NCI-H345 treated with DMSO at 0.1 percent for 48 hours (cell line): ENCODE results near the gene TEDC1.
A peak's percentile ranks its signal among the peaks of the same experiment; 100 is the strongest.

Experiments
- DNase-seq: peaks from one replicate; lab custom pipeline; 2025; ENCODE audit not compliant: unreplicated experiment; lab: John Stamatoyannopoulos, UW

TEDC1 gene

GRCh38 chr14:105495101-105495989, 4.3 kb downstream of the TEDC1 start:
- no peak for DNase-seq

- DNase-seq, result no peak
Measured at GRCh38 chr14:105495990-105496830, 5.2 kb downstream of the TEDC1 start.

GRCh38 chr14:105496831-105497591, 6.0 kb downstream of the TEDC1 start:
- DNase-seq, result no peak

- DNase-seq, result peak; percentile 87
Measured at GRCh38 chr14:105497671-105498429, 6.8 kb downstream of the TEDC1 start.

- no peak for DNase-seq
Measured at GRCh38 chr14:105498430-105499255, 7.6 kb downstream of the TEDC1 start.

DNA sequence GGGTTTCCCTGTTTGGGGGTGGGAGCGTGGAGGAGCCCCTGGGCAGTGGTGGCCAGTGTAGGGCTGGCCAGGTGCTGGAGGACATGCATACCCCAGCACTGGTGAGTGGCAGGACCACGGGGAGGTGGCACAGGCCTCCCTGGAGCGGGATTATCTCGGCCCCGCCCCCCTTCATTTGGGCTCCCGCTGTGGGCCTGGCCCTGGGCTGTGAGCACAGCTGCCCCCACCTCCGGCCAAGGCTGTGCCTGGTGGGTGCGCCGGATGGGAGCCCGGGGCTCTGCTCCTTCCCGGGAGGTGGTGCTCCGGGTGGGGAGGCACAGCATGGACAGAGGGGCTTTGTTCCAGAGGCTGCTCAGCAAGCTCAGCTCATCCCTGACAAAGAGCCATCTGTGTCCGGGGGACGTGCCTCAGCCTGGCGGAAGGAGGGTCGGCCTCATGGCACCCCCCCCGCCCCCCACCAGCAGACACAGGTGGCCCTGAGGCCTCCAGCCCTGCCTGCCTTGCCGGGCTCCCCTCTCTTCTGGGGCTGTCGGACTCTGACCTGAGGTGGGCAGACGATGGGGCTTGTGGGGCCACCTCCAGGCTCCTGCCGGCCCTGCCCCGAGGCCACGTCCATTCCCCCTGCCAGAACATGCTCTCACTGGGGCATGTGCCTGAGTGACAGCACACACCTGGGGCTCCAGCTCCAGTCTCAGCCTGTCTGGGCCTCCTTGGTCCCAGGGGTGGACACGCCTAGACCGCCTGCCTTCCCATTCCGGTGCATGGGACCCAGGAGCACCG, 8.4 kb downstream of the TEDC1 start:
- no peak for DNase-seq

GRCh38 chr14:105500036-105500725, 9.1 kb downstream of the TEDC1 start:
- no peak for DNase-seq

GRCh38 chr14:105500726-105501101, 9.7 kb downstream of the TEDC1 start:
- no peak for DNase-seq

DNA sequence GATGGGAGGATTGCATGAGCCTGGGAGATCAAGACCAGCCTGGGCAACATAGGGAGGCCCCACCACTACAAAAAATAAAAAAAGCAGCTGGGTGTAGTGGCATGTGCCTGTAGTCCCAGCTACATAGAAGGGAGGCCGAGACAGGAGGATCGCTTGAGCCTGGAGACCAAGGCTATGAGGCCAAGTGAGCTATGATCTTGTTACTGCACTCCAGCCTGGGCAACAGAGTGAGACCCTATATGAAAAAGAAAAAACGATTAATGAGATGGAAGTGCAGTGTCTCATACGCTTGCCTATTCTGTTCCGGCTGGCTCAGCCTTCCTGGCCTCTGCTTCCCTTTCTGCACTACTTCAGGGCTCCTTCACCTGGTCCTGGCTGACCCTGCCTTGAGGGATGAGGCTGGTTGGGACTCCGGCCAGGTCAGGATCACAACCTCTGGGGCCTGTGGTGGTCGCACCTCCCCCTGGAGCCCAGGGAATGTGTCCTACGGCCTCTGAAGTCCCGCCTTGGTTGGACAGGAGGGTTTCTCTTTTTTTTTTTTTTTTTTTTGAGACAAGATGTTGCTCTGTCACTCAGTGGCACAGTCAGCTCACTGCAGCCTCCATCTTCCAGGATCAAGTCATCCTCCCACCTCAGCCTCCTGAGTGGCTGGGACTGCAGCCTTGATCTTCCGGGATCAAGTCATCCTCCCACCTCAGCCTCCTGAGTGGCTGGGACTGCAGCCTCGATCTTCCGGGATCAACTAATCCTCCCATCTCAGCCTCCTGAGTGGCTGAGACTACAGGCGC, 10.7 kb downstream of the TEDC1 start:
- no peak for DNase-seq

- DNase-seq, result no peak
Measured at GRCh38 chr14:105502446-105503295, 11.6 kb downstream of the TEDC1 start.

GRCh38 chr14:105503296-105503640, 12.2 kb downstream of the TEDC1 start:
- DNase-seq, result no peak

GRCh38 chr14:105503935-105504692, 13.1 kb downstream of the TEDC1 start:
- no peak for DNase-seq

- DNase-seq, result no peak
Measured at GRCh38 chr14:105505101-105505500, 14.1 kb downstream of the TEDC1 start.

GRCh38 chr14:105507247-105507646, 16.2 kb downstream of the TEDC1 start:
- DNase-seq, result no peak

DNA sequence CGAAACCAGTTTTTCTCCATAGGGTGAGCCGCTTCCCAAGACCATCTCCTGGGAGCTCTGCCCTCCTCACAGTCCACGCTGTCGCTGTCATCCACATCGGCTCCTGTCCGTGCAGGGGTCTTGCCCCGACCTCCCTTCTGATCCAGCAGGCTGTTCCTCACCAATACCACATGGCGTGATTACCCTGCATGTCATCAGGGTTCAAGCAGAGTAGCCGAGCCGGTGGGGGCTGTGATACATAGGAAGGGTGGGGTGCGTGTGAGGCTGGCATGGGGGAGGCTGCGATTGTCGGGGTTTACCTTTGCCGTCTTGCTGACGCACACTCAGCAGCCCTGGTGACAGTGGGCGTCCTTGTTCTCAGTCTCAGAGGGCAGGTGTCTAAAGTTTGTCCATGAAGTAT, 17.0 kb downstream of the TEDC1 start:
- DNase-seq, result no peak

DNA sequence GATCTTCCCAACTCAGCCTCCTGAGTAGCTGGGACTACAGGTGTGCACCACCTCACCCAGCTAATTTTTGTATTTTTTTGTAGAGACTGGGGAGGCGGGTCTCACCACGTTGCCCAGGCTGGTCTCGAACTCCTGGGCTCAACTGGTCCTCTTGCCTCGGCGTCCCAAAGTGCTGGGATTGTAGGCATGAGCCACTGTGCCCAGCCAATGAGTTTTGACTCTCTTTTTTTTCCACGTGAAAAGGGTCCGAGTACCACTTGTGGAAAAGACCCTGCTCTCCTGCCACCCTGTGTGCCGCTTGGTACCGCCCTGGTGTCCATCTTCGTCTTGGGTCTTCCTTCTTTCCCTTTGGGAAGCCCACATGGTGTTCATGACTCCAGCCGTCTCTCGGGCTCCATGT, 17.6 kb downstream of the TEDC1 start:
- DNase-seq, result no peak
